Measurements from ENCODE around the gene IMPA2. TPM values are rescaled to one million over a fixed set of nuclear protein-coding genes. Genes with fewer than 3 reads are reported as not detected.

The IMPA2 gene
- total and polyA plus RNA-seq, 2 of the 13 experiments (the other 11 are each of a cell fraction or from before 2014, with no cell fraction given) = 37.8 to 71.8 TPM

DNA sequence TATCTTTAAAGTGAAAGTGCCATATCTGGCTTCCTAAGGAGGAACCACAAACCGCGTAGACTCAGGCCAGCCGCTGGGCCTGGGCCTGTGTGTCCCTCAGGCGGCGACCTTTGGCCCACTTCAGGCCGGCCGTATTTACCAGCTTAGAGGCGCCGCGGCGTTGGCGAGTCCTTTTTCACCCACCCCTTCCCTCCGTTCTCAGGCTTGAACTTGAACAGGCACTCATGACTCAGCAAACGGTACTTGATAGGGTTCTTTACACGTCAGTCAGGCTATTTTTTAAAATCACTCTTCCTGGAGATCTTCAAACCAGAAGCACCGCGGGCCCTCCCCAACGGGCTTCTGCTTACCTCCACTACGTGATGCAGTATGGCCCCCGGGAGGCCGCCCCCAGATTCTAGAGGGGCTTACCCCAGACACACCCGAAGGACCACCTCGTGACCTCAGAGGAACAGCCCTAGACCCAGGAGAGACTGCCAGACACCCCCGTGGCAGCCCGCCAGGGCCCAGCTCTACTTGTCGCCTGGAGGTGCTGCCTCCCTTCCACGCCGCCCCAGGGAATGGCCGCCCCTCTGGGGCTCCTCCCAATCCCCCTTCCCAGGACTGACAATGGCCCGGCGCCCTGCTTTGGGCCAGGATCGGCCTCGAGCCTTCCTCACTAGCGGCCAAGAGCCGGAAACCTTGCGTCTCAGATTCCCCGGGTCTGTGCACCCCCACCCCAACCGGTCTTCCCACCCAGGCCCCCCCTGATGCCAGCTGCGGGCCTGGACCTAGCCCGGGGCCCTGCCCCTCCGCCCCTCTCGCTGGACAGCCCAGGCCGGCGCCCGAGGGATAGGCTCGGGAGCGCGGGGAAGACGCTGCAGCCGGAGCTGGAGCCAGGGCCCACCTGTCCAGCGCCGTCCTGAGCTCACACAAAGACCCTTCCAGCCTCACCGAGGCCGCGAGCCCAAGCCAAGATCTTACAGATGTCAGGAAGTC, 33.8 kb upstream of the IMPA2 start (continued):
- TF ChIP-seq SMAD9 (CRISPR knock-in tag; IDR thresholded peaks at IDR 0.05) = no peak
- TF ChIP-seq, protein P1, sequence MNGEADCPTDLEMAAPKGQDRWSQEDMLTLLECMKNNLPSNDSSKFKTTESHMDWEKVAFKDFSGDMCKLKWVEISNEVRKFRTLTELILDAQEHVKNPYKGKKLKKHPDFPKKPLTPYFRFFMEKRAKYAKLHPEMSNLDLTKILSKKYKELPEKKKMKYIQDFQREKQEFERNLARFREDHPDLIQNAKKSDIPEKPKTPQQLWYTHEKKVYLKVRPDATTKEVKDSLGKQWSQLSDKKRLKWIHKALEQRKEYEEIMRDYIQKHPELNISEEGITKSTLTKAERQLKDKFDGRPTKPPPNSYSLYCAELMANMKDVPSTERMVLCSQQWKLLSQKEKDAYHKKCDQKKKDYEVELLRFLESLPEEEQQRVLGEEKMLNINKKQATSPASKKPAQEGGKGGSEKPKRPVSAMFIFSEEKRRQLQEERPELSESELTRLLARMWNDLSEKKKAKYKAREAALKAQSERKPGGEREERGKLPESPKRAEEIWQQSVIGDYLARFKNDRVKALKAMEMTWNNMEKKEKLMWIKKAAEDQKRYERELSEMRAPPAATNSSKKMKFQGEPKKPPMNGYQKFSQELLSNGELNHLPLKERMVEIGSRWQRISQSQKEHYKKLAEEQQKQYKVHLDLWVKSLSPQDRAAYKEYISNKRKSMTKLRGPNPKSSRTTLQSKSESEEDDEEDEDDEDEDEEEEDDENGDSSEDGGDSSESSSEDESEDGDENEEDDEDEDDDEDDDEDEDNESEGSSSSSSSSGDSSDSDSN (CRISPR knock-in tag; IDR thresholded peaks at IDR 0.05) = peak; percentile 32; the same call in 1 of the 2 replicates
- 0 out of 2 replicates have a peak, but pooled peaks have one; percentile 56 for TF ChIP-seq ZNF746 (CRISPR knock-in tag; IDR thresholded peaks at IDR 0.05)
- TF ChIP-seq, protein P2, sequence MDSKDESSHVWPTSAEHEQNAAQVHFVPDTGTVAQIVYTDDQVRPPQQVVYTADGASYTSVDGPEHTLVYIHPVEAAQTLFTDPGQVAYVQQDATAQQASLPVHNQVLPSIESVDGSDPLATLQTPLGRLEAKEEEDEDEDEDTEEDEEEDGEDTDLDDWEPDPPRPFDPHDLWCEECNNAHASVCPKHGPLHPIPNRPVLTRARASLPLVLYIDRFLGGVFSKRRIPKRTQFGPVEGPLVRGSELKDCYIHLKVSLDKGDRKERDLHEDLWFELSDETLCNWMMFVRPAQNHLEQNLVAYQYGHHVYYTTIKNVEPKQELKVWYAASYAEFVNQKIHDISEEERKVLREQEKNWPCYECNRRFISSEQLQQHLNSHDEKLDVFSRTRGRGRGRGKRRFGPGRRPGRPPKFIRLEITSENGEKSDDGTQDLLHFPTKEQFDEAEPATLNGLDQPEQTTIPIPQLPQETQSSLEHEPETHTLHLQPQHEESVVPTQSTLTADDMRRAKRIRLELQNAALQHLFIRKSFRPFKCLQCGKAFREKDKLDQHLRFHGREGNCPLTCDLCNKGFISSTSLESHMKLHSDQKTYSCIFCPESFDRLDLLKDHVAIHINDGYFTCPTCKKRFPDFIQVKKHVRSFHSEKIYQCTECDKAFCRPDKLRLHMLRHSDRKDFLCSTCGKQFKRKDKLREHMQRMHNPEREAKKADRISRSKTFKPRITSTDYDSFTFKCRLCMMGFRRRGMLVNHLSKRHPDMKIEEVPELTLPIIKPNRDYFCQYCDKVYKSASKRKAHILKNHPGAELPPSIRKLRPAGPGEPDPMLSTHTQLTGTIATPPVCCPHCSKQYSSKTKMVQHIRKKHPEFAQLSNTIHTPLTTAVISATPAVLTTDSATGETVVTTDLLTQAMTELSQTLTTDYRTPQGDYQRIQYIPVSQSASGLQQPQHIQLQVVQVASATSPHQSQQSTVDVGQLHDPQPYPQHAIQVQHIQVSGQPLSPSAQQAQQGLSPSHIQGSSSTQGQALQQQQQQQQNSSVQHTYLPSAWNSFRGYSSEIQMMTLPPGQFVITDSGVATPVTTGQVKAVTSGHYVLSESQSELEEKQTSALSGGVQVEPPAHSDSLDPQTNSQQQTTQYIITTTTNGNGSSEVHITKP (CRISPR knock-in tag; IDR thresholded peaks at IDR 0.05; ENCODE audit: low read depth) = peak; percentile 56; the same call in 1 of the 2 replicates
- TF ChIP-seq NCOR1 (IDR thresholded peaks at IDR 0.05; ENCODE audit: borderline replicate concordance, low read length) = no peak; the same call in 1 of the 2 replicates
- TF ChIP-seq ZNF3 (CRISPR knock-in tag; IDR thresholded peaks at IDR 0.05) = no peak
- TF ChIP-seq, protein P3, sequence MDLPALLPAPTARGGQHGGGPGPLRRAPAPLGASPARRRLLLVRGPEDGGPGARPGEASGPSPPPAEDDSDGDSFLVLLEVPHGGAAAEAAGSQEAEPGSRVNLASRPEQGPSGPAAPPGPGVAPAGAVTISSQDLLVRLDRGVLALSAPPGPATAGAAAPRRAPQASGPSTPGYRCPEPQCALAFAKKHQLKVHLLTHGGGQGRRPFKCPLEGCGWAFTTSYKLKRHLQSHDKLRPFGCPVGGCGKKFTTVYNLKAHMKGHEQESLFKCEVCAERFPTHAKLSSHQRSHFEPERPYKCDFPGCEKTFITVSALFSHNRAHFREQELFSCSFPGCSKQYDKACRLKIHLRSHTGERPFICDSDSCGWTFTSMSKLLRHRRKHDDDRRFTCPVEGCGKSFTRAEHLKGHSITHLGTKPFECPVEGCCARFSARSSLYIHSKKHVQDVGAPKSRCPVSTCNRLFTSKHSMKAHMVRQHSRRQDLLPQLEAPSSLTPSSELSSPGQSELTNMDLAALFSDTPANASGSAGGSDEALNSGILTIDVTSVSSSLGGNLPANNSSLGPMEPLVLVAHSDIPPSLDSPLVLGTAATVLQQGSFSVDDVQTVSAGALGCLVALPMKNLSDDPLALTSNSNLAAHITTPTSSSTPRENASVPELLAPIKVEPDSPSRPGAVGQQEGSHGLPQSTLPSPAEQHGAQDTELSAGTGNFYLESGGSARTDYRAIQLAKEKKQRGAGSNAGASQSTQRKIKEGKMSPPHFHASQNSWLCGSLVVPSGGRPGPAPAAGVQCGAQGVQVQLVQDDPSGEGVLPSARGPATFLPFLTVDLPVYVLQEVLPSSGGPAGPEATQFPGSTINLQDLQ (CRISPR knock-in tag; IDR thresholded peaks at IDR 0.05) = 0 out of 2 replicates have a peak, but pooled peaks have one; percentile 26
- TF ChIP-seq ZNF264 (CRISPR knock-in tag; IDR thresholded peaks at IDR 0.05) = no peak
- TF ChIP-seq ZNF530 (CRISPR knock-in tag; IDR thresholded peaks at IDR 0.05; ENCODE audit: low read depth) = no peak
- TF ChIP-seq ZBTB7B (CRISPR knock-in tag; IDR thresholded peaks at IDR 0.05) = peak; percentile 49; the same call in 1 of the 2 replicates
- TF ChIP-seq MED1 (CRISPR knock-in tag; IDR thresholded peaks at IDR 0.05) = peak; percentile 65
- TF ChIP-seq, protein P4, sequence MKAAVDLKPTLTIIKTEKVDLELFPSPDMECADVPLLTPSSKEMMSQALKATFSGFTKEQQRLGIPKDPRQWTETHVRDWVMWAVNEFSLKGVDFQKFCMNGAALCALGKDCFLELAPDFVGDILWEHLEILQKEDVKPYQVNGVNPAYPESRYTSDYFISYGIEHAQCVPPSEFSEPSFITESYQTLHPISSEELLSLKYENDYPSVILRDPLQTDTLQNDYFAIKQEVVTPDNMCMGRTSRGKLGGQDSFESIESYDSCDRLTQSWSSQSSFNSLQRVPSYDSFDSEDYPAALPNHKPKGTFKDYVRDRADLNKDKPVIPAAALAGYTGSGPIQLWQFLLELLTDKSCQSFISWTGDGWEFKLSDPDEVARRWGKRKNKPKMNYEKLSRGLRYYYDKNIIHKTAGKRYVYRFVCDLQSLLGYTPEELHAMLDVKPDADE (CRISPR knock-in tag; IDR thresholded peaks at IDR 0.05) = no peak
- no peak for TF ChIP-seq ZBTB1 (CRISPR knock-in tag; IDR thresholded peaks at IDR 0.05; ENCODE audit: borderline replicate concordance)
- TF ChIP-seq TBX3 (IDR thresholded peaks at IDR 0.05; ENCODE audit: borderline replicate concordance) = no peak
- no peak for TF ChIP-seq MXD4 (CRISPR knock-in tag; IDR thresholded peaks at IDR 0.05)
- no peak for TF ChIP-seq NBN (conservative IDR thresholded peaks at IDR 0.05)
- TF ChIP-seq, protein P5, sequence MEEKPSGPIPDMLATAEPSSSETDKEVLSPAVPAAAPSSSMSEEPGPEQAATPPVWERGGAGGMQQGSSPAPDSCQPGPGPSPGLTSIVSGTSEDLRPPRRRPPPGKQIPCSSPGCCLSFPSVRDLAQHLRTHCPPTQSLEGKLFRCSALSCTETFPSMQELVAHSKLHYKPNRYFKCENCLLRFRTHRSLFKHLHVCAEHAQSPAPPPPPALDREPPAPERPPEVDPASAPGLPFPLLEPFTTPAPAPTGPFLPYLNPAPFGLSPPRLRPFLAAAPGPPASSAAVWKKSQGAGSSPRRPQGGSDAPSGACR (CRISPR knock-in tag; IDR thresholded peaks at IDR 0.05) = 0 out of 2 replicates have a peak, but pooled peaks have one; percentile 30

Measured in HepG2 (cell line).